ENCODE data around the gene C1QTNF9. TPM values are rescaled to one million over a fixed set of nuclear protein-coding genes. Genes with fewer than 3 reads are reported as not detected.

C1QTNF9 gene
- total and polyA plus RNA-seq, 2 of the 8 experiments (the other 6 are each of a cell fraction or from before 2014, with no cell fraction given): not detected

GRCh38 chr13:24290280-24290932 lies 19.0 kb upstream of the C1QTNF9 start (continued):
- TF ChIP-seq KDM4A (IDR thresholded peaks at IDR 0.05; ENCODE audit: low read depth, low read length, severe bottlenecking) (no peak), SRF (IDR thresholded peaks at IDR 0.05; ENCODE audit: low read depth, low read length) (no peak), CBX5 (IDR thresholded peaks at IDR 0.05; ENCODE audit: low read depth, low read length) (no peak), HDAC2 (IDR thresholded peaks at IDR 0.05; ENCODE audit: borderline replicate concordance in 1 of 2, low read depth in 2 of 2, low read length in 2 of 2) (no peak), CHD7 (IDR thresholded peaks at IDR 0.05; ENCODE audit: insufficient replicate concordance, low read length) (no peak), SUZ12 (IDR thresholded peaks at IDR 0.05; ENCODE audit: low read length) (no peak)
